K562 (cell line): Measurements from ENCODE around the gene COL15A1. TPM values are rescaled to one million over a fixed set of nuclear protein-coding genes. Genes with fewer than 3 reads are reported as not detected.

Experiments
- ETS1 ChIP-seq: conservative IDR thresholded peaks from 2 replicates; pipeline ENCODE4 v1.6.1; 2011; ENCODE audit warnings: low read depth, mild to moderate bottlenecking, low read length; ENCODE audit not compliant: control insufficient read depth
- ETV6 ChIP-seq, 3 experiments: fragments of 150-350 bp in 1 of 3; sonication (generic) in 1 of 3; formaldehyde crosslinking in 1 of 3; IDR thresholded peaks; 2 replicates each; pipeline versions ENCODE4 v1.6.1 to v1.8.0; 2014 to 2022; ENCODE audit warnings: borderline replicate concordance in 2 of 3, low read depth in 2 of 3, antibody characterized with exemption in 1 of 3, low read length in 1 of 3, mild to moderate bottlenecking in 1 of 3, missing genetic modification reagents in 1 of 3
- GATAD2B ChIP-seq: fragments of 450-650 bp; IDR thresholded peaks from 2 replicates; pipeline ENCODE4 v1.6.1; 2017; ENCODE audit warnings: mild to moderate bottlenecking, borderline replicate concordance
- HNRNPH1 ChIP-seq: fragments of 200-400 bp; formaldehyde crosslinking; optimal IDR thresholded peaks from 2 replicates; pipeline ENCODE3; 2017; ENCODE audit warnings: low read depth, mild to moderate bottlenecking, low read length, moderate library complexity
- MTA1 ChIP-seq: fragments of 450-650 bp; IDR thresholded peaks from 2 replicates; pipeline ENCODE4 v1.6.1; 2017; ENCODE audit warnings: borderline replicate concordance
- NR2C1 ChIP-seq, 2 experiments: fragments of 450-650 bp; IDR thresholded peaks; 2 replicates each; pipeline ENCODE4 v1.6.1; 2017; ENCODE audit warnings: mild to moderate bottlenecking in 2 of 2, antibody characterized with exemption in 1 of 2, inconsistent platforms in 1 of 2, missing compliant biosample characterization in 1 of 2, missing genetic modification characterization in 1 of 2
- POLR2B ChIP-seq: fragments of 450-650 bp; IDR thresholded peaks from 2 replicates; pipeline ENCODE4 v1.6.1; 2018; ENCODE audit warnings: low read depth; ENCODE audit not compliant: partially characterized antibody
- RBM25 ChIP-seq: fragments of 200-400 bp; formaldehyde crosslinking; IDR thresholded peaks from 2 replicates; pipeline ENCODE4 v1.6.1; 2018; ENCODE audit warnings: low read length, low read depth, moderate library complexity; ENCODE audit not compliant: severe bottlenecking
- ZKSCAN1 ChIP-seq: fragments of 150-350 bp; IDR thresholded peaks from 2 replicates; pipeline ENCODE4 v1.6.1; 2016; ENCODE audit warnings: low read depth, low read length
- ZKSCAN8 ChIP-seq: fragments of 200-800 bp; sonication (Bioruptor generic); IDR thresholded peaks from 2 replicates; pipeline ENCODE4 v1.6.1; 2016; ENCODE audit warnings: missing genetic modification characterization, missing compliant biosample characterization
- ZNF124 ChIP-seq: sonication (generic); formaldehyde crosslinking; IDR thresholded peaks from 2 replicates; pipeline ENCODE4 v1.8.1; 2022; ENCODE audit warnings: missing genetic modification reagents
- ZNF253 ChIP-seq: fragments of 250-450 bp; sonication (Bioruptor Pico); conservative IDR thresholded peaks from 2 replicates; pipeline ENCODE4 v1.6.1; 2021; ENCODE audit warnings: mild to moderate bottlenecking
- ZNF41 ChIP-seq: fragments of 250-450 bp; sonication (Bioruptor Pico); conservative IDR thresholded peaks from 2 replicates; pipeline ENCODE4 v1.4.0; 2020; ENCODE audit warnings: mild to moderate bottlenecking
- ZZZ3 ChIP-seq: fragments of 450-650 bp; IDR thresholded peaks from 2 replicates; pipeline ENCODE4 v1.6.1; 2016; ENCODE audit warnings: antibody characterized with exemption, mild to moderate bottlenecking, moderate library complexity
- polyA plus RNA-seq, 8 experiments: library from polyadenylated mRNA; depleted of rRNA in 4 of 8; stranded (reverse) in 5 of 8; unstranded in 3 of 8; fragments of >200 nt; fragmentation: Nextera tagmentation in 2 of 8; fragmentation: Illumina TruSeq in 1 of 8; extraction: Ambion mirVana in 2 of 8; extraction: Trizol in 1 of 8; gene quantifications; 2 replicates each; pipeline versions ENCODE4 v1.2.1 to v1.2.3, GENCODE V29; 2011 to 2014; ENCODE audit warnings: inconsistent platforms in 1 of 8, missing spikeins in 1 of 8
- total RNA-seq, 7 experiments: library from RNA; depleted of rRNA in 6 of 7; stranded (reverse); fragments of >200 nt in 6 of 7; fragmentation: Illumina TruSeq in 2 of 7; extraction: Trizol in 2 of 7; gene quantifications; 2 replicates each; pipeline versions ENCODE4 v1.2.1 to v1.2.3, GENCODE V29; 2011 to 2021; ENCODE audit warnings: low replicate concordance in 1 of 7
- TF ChIP-seq, protein P1 (sequence below): fragments of 250-450 bp; sonication (Bioruptor Pico); IDR thresholded peaks from 2 replicates; pipeline ENCODE4 v1.8.0; 2022; ENCODE audit warnings: inconsistent platforms, mild to moderate bottlenecking, moderate library complexity, borderline replicate concordance
- TF ChIP-seq, protein P2 (sequence below): fragments of 250-450 bp; sonication (Bioruptor Pico); IDR thresholded peaks from 2 replicates; pipeline ENCODE4 v1.4.0; 2020; ENCODE audit warnings: mild to moderate bottlenecking, moderate library complexity
- TF ChIP-seq, protein P3 (sequence below): fragments of 450-650 bp; formaldehyde crosslinking; IDR thresholded peaks from 2 replicates; pipeline ENCODE4 v1.4.0; 2022; ENCODE audit warnings: mild to moderate bottlenecking, moderate library complexity
- TF ChIP-seq, protein P4 (sequence below): fragments of 450-650 bp; formaldehyde crosslinking; IDR thresholded peaks from 2 replicates; pipeline ENCODE4 v1.4.0; 2022; ENCODE audit warnings: missing genetic modification characterization
- TF ChIP-seq, protein P5 (sequence below): fragments of 250-450 bp; sonication (Bioruptor Pico); IDR thresholded peaks from 2 replicates; pipeline ENCODE4 v1.5.0; 2020; ENCODE audit warnings: mild to moderate bottlenecking

The COL15A1 gene
- total and polyA plus RNA-seq, 9 of the 15 experiments (the other 6 are each of a cell fraction or from before 2014, with no cell fraction given): 0.46 to 5.1 (median 2.6) TPM

- TF ChIP-seq, protein P1, sequence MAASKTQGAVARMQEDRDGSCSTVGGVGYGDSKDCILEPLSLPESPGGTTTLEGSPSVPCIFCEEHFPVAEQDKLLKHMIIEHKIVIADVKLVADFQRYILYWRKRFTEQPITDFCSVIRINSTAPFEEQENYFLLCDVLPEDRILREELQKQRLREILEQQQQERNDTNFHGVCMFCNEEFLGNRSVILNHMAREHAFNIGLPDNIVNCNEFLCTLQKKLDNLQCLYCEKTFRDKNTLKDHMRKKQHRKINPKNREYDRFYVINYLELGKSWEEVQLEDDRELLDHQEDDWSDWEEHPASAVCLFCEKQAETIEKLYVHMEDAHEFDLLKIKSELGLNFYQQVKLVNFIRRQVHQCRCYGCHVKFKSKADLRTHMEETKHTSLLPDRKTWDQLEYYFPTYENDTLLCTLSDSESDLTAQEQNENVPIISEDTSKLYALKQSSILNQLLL (CRISPR knock-in tag): no peak
- no peak for TF ChIP-seq ZZZ3
- TF ChIP-seq HNRNPH1: no peak
- TF ChIP-seq, protein P2, sequence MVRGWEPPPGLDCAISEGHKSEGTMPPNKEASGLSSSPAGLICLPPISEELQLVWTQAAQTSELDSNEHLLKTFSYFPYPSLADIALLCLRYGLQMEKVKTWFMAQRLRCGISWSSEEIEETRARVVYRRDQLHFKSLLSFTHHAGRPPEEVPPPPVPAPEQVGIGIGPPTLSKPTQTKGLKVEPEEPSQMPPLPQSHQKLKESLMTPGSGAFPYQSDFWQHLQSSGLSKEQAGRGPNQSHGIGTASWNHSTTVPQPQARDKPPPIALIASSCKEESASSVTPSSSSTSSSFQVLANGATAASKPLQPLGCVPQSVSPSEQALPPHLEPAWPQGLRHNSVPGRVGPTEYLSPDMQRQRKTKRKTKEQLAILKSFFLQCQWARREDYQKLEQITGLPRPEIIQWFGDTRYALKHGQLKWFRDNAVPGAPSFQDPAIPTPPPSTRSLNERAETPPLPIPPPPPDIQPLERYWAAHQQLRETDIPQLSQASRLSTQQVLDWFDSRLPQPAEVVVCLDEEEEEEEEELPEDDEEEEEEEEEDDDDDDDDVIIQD (CRISPR knock-in tag): no peak
- TF ChIP-seq POLR2B: no peak
- peak; percentile 41; the same call in 1 of the 2 replicates for TF ChIP-seq MTA1
- TF ChIP-seq, protein P3, sequence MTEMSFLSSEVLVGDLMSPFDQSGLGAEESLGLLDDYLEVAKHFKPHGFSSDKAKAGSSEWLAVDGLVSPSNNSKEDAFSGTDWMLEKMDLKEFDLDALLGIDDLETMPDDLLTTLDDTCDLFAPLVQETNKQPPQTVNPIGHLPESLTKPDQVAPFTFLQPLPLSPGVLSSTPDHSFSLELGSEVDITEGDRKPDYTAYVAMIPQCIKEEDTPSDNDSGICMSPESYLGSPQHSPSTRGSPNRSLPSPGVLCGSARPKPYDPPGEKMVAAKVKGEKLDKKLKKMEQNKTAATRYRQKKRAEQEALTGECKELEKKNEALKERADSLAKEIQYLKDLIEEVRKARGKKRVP (CRISPR knock-in tag): no peak
- TF ChIP-seq, protein P4, sequence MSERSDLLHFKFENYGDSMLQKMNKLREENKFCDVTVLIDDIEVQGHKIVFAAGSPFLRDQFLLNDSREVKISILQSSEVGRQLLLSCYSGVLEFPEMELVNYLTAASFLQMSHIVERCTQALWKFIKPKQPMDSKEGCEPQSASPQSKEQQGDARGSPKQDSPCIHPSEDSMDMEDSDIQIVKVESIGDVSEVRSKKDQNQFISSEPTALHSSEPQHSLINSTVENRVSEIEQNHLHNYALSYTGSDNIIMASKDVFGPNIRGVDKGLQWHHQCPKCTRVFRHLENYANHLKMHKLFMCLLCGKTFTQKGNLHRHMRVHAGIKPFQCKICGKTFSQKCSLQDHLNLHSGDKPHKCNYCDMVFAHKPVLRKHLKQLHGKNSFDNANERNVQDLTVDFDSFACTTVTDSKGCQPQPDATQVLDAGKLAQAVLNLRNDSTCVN (CRISPR knock-in tag): no peak
- no peak for TF ChIP-seq ETS1
- TF ChIP-seq, protein P5, sequence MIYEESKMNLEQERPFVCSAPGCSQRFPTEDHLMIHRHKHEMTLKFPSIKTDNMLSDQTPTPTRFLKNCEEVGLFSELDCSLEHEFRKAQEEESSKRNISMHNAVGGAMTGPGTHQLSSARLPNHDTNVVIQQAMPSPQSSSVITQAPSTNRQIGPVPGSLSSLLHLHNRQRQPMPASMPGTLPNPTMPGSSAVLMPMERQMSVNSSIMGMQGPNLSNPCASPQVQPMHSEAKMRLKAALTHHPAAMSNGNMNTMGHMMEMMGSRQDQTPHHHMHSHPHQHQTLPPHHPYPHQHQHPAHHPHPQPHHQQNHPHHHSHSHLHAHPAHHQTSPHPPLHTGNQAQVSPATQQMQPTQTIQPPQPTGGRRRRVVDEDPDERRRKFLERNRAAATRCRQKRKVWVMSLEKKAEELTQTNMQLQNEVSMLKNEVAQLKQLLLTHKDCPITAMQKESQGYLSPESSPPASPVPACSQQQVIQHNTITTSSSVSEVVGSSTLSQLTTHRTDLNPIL: no peak
- no peak for TF ChIP-seq ZKSCAN8 (CRISPR knock-in tag)
- TF ChIP-seq RBM25: no peak
- no peak for TF ChIP-seq ZKSCAN1
- no peak for TF ChIP-seq NR2C1 (IDR thresholded peaks at IDR 0.05)
- TF ChIP-seq NR2C1 (tag; IDR thresholded peaks at IDR 0.05): peak; percentile 38; the same call in 1 of the 2 replicates
- no peak for TF ChIP-seq ZNF253 (CRISPR knock-in tag)
- no peak for TF ChIP-seq ZNF124 (CRISPR knock-in tag)
- no peak for TF ChIP-seq GATAD2B
- TF ChIP-seq ZNF41 (CRISPR knock-in tag): no peak
- TF ChIP-seq ETV6 (IDR thresholded peaks at IDR 0.05; ENCODE audit: borderline replicate concordance in 1 of 2, low read depth in 2 of 2, low read length in 1 of 2): 0 out of 4 replicates have a peak, but pooled peaks of 1 of the 2 experiments have one; percentile 63
- TF ChIP-seq ETV6 (CRISPR knock-in tag; IDR thresholded peaks at IDR 0.05; ENCODE audit: borderline replicate concordance): no peak
Measured at GRCh38 chr9:98931600-98932389, 11.9 kb upstream of the COL15A1 start (continued).
